ENCODE measurements around the gene C16orf96. TPM values are rescaled to one million over a fixed set of nuclear protein-coding genes. Genes with fewer than 3 reads are reported as not detected.

The C16orf96 gene
- total RNA-seq, 2 experiments from 2014 or later: 0.16 to 0.32 TPM

- Mint-ChIP-seq H3K9me3 (no peaks in the 10 kb centered on the region), H3K4me1 (ENCODE audit: low read depth) (peaks cover 12% of the 10 kb centered on the region), H3K36me3 (ENCODE audit: low read depth) (no peaks in the 10 kb centered on the region), H3K27me3 (no peaks in the 10 kb centered on the region), H3K27ac (no peak overlapping the region), H3K4me3 (no peak overlapping the region)
- DNase-seq: no peak
- intact Hi-C loops (cut with micrococcal nuclease): no loop called here
- ChIA-PET POLR2A (no interaction called here), CTCF (no interaction called here)
- TF ChIP-seq CTCF (IDR thresholded peaks at IDR 0.05): no peak
- no peak for ATAC-seq
Measured at GRCh38 chr16:4609200-4610010, 53.3 kb downstream of the C16orf96 start.

- Mint-ChIP-seq H3K9me3 (no peaks in the 10 kb centered on the region), H3K4me1 (ENCODE audit: low read depth) (peaks cover 13% of the 10 kb centered on the region), H3K36me3 (ENCODE audit: low read depth) (no peaks in the 10 kb centered on the region), H3K4me3 (no peak overlapping the region), H3K27ac (no peak overlapping the region), H3K27me3 (no peaks in the 10 kb centered on the region)
- ChIA-PET CTCF (no interaction called here), POLR2A (no interaction called here)
- ATAC-seq: no peak
- no peak for TF ChIP-seq CTCF (IDR thresholded peaks at IDR 0.05)
- intact Hi-C loops (cut with micrococcal nuclease): no loop called here
- DNase-seq: no peak
Measured at GRCh38 chr16:4610011-4611005, 54.2 kb downstream of the C16orf96 start.

GRCh38 chr16:4611337-4612021 lies 55.3 kb downstream of the C16orf96 start:
- intact Hi-C loops (cut with micrococcal nuclease): no loop called here
- CTCF ChIA-PET: interaction anchor here (1.2 to 3.1 kb wide), 2 partner anchors 13 to 26 kb away, joined by 3 to 16 read pairs; partner anchors contain the start of gene MGRN1

GRCh38 chr16:4612474-4612931 lies 56.4 kb downstream of the C16orf96 start:
- Mint-ChIP-seq H3K4me3 (no peak overlapping the region), H3K4me1 (ENCODE audit: low read depth) (peaks cover 21% of the 10 kb centered on the region), H3K27ac (no peak overlapping the region), H3K36me3 (ENCODE audit: low read depth) (no peaks in the 10 kb centered on the region), H3K9me3 (no peaks in the 10 kb centered on the region), H3K27me3 (no peaks in the 10 kb centered on the region)
- POLR2A ChIA-PET: interaction anchor here (0.8 to 1.2 kb wide), 4 partner anchors 48 to 305 kb away, joined by 3 to 4 read pairs (median 3); partner anchors contain the start of gene NUDT16L1
- CTCF ChIA-PET: interaction anchor here (1.0 to 3.1 kb wide), 2 partner anchors 12 to 58 kb away, joined by 3 to 16 read pairs; partner anchors contain the start of gene MGRN1
- DNase-seq: peak; percentile 40
- no peak for TF ChIP-seq CTCF (IDR thresholded peaks at IDR 0.05)
- intact Hi-C loops (cut with micrococcal nuclease): no loop called here
- ATAC-seq: no peak

More at GRCh38 chr16:4611337-4612021, 55.3 kb downstream of the C16orf96 start:
- DNase-seq (no peak), ATAC-seq (no peak)
- POLR2A ChIA-PET: interaction anchor here (1.1 to 1.2 kb wide), 2 partner anchors 105 to 304 kb away, joined by 3 to 4 read pairs; no protein-coding TSS in a partner anchor
- no peak for TF ChIP-seq CTCF (IDR thresholded peaks at IDR 0.05)
- Mint-ChIP-seq H3K36me3 (ENCODE audit: low read depth) (no peaks in the 10 kb centered on the region), H3K9me3 (no peaks in the 10 kb centered on the region), H3K4me3 (no peak overlapping the region), H3K4me1 (ENCODE audit: low read depth) (peaks cover 21% of the 10 kb centered on the region), H3K27ac (no peak overlapping the region), H3K27me3 (no peaks in the 10 kb centered on the region)
